Right lobe of liver (tissue), 4 donors: ENCODE data around the gene ALS2.

Experiments used
- CTCF ChIP-seq, 4 donors: fragments of 200-600 bp in 3 of 4; fragments of 450-650 bp in 1 of 4; IDR thresholded peaks; one replicate each; pipeline versions ENCODE4 v1.5.1 to v1.8.0; 2016 to 2022; ENCODE audit warnings: antibody characterized with exemption in 4 of 4, mild to moderate bottlenecking in 2 of 4
- POLR2A ChIP-seq: fragments of 450-650 bp; IDR thresholded peaks from one replicate; pipeline ENCODE4 v1.6.1; 2017; ENCODE audit warnings: antibody characterized with exemption, mild to moderate bottlenecking
- donor health status: DM: no; HTN: no; CAD: no.
- donor health status: DM: no; HTN: no; CAD: no.
- donor health status: DM: no; HTN: yes; CAD: no.

GRCh38 chr2:201780674-201781493 lies at the start of gene ALS2:
- no peak for TF ChIP-seq CTCF (IDR thresholded peaks at IDR 0.05)
- TF ChIP-seq POLR2A: peak; percentile 56
